HAP-1 (cell line): Measurements from ENCODE around the gene MME.
"Not testable (repeated sequence)": the region's sequence is repeated elsewhere in the genome, so short reads cannot be mapped to it uniquely, and the experiment has no call there.

Experiments used
- DNase-seq, 2 experiments: peaks; one replicate each; pipeline ENCODE4 v3.0.0-alpha.2; 2016 to 2020; ENCODE audit warnings: low spot score in 2 of 2
- H3K27me3 ChIP-seq: fragments of 250-450 bp; sonication (Bioruptor Pico); 2 replicates; pipeline ENCODE4 v1.5.1; 2020; ENCODE audit warnings: low read depth, mild to moderate bottlenecking, moderate library complexity
- H3K36me3 ChIP-seq: fragments of 250-450 bp; sonication (Bioruptor Pico); replicated peaks from 2 replicates; pipeline ENCODE4 v1.5.1; 2020; ENCODE audit warnings: mild to moderate bottlenecking
- H3K4me1 ChIP-seq: fragments of 250-450 bp; sonication (Bioruptor Pico); 2 replicates; pipeline ENCODE4 v1.5.1; 2020; ENCODE audit warnings: mild to moderate bottlenecking
- H3K4me3 ChIP-seq: fragments of 250-450 bp; sonication (Bioruptor Pico); 2 replicates; pipeline ENCODE4 v1.5.1; 2020; ENCODE audit warnings: mild to moderate bottlenecking, moderate library complexity
- H3K9me3 ChIP-seq: fragments of 250-450 bp; sonication (Bioruptor Pico); 2 replicates; pipeline ENCODE4 v1.5.1; 2020; ENCODE audit warnings: mild to moderate bottlenecking, moderate library complexity
- in situ Hi-C: fragments of 300-500 bp; cut with MboI; formaldehyde crosslinking; loops from 3 replicates; pipeline ENCODE4 v1.14.3; 2020; ENCODE audit warnings: low sequenced_read_pairs, inconsistent platforms, mixed read lengths

The MME gene

GRCh38 chr3:155096303-155097008 lies 16.3 kb downstream of the MME start:
- DNase-seq, result no peak
- H3K4me3 ChIP-seq, result no peak overlapping the region
- H3K9me3 ChIP-seq, result no peaks in the 10 kb centered on the region; the same call in 1 of the 2 replicates
- in situ Hi-C loops, result no loop called here
- no peaks in the 10 kb centered on the region for H3K4me1 ChIP-seq
- H3K36me3 ChIP-seq, result no peaks in the 10 kb centered on the region
- H3K27me3 ChIP-seq, result no peaks in the 10 kb centered on the region

- DNase-seq, result no peak
- H3K9me3 ChIP-seq, result no peaks in the 10 kb centered on the region; the same call in 1 of the 2 replicates
- H3K27me3 ChIP-seq, result no peaks in the 10 kb centered on the region
- H3K4me1 ChIP-seq, result no peaks in the 10 kb centered on the region
- in situ Hi-C loops, result no loop called here
- H3K4me3 ChIP-seq, result no peak overlapping the region
- H3K36me3 ChIP-seq, result no peaks in the 10 kb centered on the region
These were observed 16.9 kb downstream of the MME start for GRCh38 chr3:155097009-155097349.

GRCh38 chr3:155101398-155101797 lies 21.3 kb downstream of the MME start:
- no peak for DNase-seq
- Histone ChIP-seq H3K9me3 (no peaks in the 10 kb centered on the region; the same call in 1 of the 2 replicates), H3K36me3 (no peaks in the 10 kb centered on the region), H3K4me3 (no peak overlapping the region), H3K4me1 (no peaks in the 10 kb centered on the region), H3K27me3 (no peaks in the 10 kb centered on the region)
- in situ Hi-C loops, result no loop called here

GRCh38 chr3:155102329-155102728 lies 22.2 kb downstream of the MME start:
- DNase-seq, result no peak
- in situ Hi-C loops, result no loop called here
- H3K4me1 ChIP-seq, result no peaks in the 10 kb centered on the region
- H3K36me3 ChIP-seq, result no peaks in the 10 kb centered on the region
- H3K27me3 ChIP-seq, result no peaks in the 10 kb centered on the region
- no peak overlapping the region for H3K4me3 ChIP-seq
- no peaks in the 10 kb centered on the region; the same call in 1 of the 2 replicates for H3K9me3 ChIP-seq

- in situ Hi-C loops, result no loop called here
- no peak for DNase-seq
- no peaks in the 10 kb centered on the region for H3K4me1 ChIP-seq
- H3K9me3 ChIP-seq, result no peaks in the 10 kb centered on the region; the same call in 1 of the 2 replicates
- H3K36me3 ChIP-seq, result no peaks in the 10 kb centered on the region
- no peaks in the 10 kb centered on the region for H3K27me3 ChIP-seq
- no peak overlapping the region for H3K4me3 ChIP-seq
These were observed 23.6 kb downstream of the MME start for GRCh38 chr3:155103686-155104085.

GRCh38 chr3:155106119-155106518 lies 26.0 kb downstream of the MME start:
- no peak overlapping the region for H3K4me3 ChIP-seq
- in situ Hi-C loops, result no loop called here
- no peaks in the 10 kb centered on the region for H3K4me1 ChIP-seq
- no peaks in the 10 kb centered on the region for H3K9me3 ChIP-seq
- H3K27me3 ChIP-seq, result no peaks in the 10 kb centered on the region
- H3K36me3 ChIP-seq, result no peaks in the 10 kb centered on the region
- DNase-seq, result no peak

- H3K36me3 ChIP-seq, result no peaks in the 10 kb centered on the region
- DNase-seq, result no peak
- H3K9me3 ChIP-seq, result no peaks in the 10 kb centered on the region
- in situ Hi-C loops, result no loop called here
- no peaks in the 10 kb centered on the region for H3K27me3 ChIP-seq
- H3K4me1 ChIP-seq, result no peaks in the 10 kb centered on the region
- H3K4me3 ChIP-seq, result no peak overlapping the region
These were observed 29.9 kb downstream of the MME start for GRCh38 chr3:155110022-155110421.

- H3K9me3 ChIP-seq, result no peaks in the 10 kb centered on the region
- in situ Hi-C loops, result no loop called here
- no peak for DNase-seq
- H3K27me3 ChIP-seq, result no peaks in the 10 kb centered on the region
- no peaks in the 10 kb centered on the region; the same call in 1 of the 2 replicates for H3K36me3 ChIP-seq
- peaks cover 4% of the 10 kb centered on the region; the same call in 1 of the 2 replicates for H3K4me1 ChIP-seq
- no peak overlapping the region for H3K4me3 ChIP-seq
These were observed 31.1 kb downstream of the MME start for GRCh38 chr3:155110996-155111901.

GRCh38 chr3:155111971-155112370 lies 31.9 kb downstream of the MME start:
- DNase-seq, result no peak
- peaks cover 4% of the 10 kb centered on the region; the same call in 1 of the 2 replicates for H3K4me1 ChIP-seq
- H3K36me3 ChIP-seq, result no peaks in the 10 kb centered on the region; the same call in 1 of the 2 replicates
- in situ Hi-C loops, result no loop called here
- H3K9me3 ChIP-seq, result no peaks in the 10 kb centered on the region
- H3K27me3 ChIP-seq, result no peaks in the 10 kb centered on the region
- no peak overlapping the region for H3K4me3 ChIP-seq

GRCh38 chr3:155112661-155113389 lies 32.7 kb downstream of the MME start:
- no peaks in the 10 kb centered on the region for H3K9me3 ChIP-seq
- H3K4me1 ChIP-seq, result peaks cover 4% of the 10 kb centered on the region; the same call in 1 of the 2 replicates
- no peaks in the 10 kb centered on the region; the same call in 1 of the 2 replicates for H3K36me3 ChIP-seq
- no peak for DNase-seq
- no peaks in the 10 kb centered on the region for H3K27me3 ChIP-seq
- H3K4me3 ChIP-seq, result no peak overlapping the region
- in situ Hi-C loops, result no loop called here

GRCh38 chr3:155124745-155125144 lies 44.6 kb downstream of the MME start:
- H3K36me3 ChIP-seq, in situ Hi-C loops, H3K4me1 ChIP-seq, H3K27me3 ChIP-seq, H3K4me3 ChIP-seq, H3K9me3 ChIP-seq: not testable (repeated sequence)
- peak in 1 of 2 experiments; percentile 37 for DNase-seq

- no peak for DNase-seq
- Histone ChIP-seq H3K4me1 (no peaks in the 10 kb centered on the region), H3K27me3 (no peaks in the 10 kb centered on the region), H3K36me3 (no peaks in the 10 kb centered on the region), H3K4me3 (no peak overlapping the region), H3K9me3 (no peaks in the 10 kb centered on the region)
- in situ Hi-C loops, result no loop called here
These were observed 49.3 kb downstream of the MME start for GRCh38 chr3:155129396-155129795.

- DNase-seq, result no peak
- Histone ChIP-seq H3K9me3 (no peaks in the 10 kb centered on the region), H3K4me3 (no peak overlapping the region), H3K27me3 (no peaks in the 10 kb centered on the region), H3K36me3 (no peaks in the 10 kb centered on the region), H3K4me1 (no peaks in the 10 kb centered on the region)
- in situ Hi-C loops, result no loop called here
These were observed 49.9 kb downstream of the MME start for GRCh38 chr3:155130001-155130400.
